HG02885 (cell line): ENCODE measurements around the gene NTN4.
"Not testable (repeated sequence)": the region's sequence is repeated elsewhere in the genome, so short reads cannot be mapped to it uniquely, and the experiment has no call there.

Experiments
- ATAC-seq: cut with Tn5 transposase; IDR thresholded peaks from one replicate; pipeline ENCODE4 v1.9.1; 2021; ENCODE audit warnings: mild to moderate bottlenecking; ENCODE audit not compliant: unreplicated experiment, poor library complexity

Gene NTN4

DNA sequence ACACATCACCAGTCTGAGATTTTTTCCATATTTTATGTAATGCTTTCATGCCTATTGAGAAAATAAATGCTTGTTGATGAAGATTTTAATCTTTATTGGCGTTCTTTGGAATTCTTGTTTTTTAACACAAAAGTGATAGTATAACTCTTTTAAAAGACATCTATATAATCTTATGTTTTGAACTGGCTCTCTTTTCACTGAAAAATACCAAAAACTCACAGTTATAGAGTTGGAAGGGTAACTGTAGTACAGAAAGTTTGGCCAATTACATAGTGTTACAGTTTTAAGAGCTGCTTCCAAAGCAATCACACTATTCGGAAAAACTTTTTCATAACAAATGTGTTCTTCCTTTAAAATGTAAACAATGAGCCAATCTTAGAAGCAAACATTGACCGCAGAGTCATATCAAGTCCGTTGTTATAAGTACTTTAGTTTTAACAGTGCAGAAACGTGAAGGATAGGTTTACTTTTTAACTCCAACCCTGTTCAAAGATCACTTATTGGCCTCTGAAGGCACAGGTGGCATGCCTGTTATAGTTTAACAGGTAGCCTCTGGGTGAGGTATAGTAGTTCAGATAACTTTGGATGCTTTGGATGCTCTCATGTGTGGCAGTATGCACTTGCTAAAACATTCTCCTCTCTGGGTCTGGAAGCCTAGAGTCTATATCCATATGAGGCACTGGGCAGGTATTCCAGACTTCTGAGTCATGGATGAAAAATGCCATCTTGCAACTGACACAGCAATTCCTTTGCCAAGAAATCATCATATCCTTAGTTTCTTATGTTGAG is 12.1 kb upstream of the NTN4 start:
- no peak for ATAC-seq

DNA sequence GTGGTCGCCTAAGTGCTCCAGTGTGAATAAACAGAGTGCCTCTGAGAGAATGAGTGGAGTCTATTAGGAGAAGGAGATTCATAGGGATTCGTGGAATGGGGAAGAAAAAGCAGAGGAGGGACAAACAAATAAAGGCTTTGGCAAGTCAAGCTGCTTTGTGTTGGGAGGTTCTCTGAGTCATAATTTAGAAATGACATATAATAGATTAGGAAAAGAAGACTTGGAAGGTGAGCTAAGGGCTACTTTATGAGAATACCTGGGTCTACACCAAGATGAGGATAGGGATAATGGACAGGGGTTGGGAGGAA is 6.4 kb upstream of the NTN4 start:
- no peak for ATAC-seq

DNA sequence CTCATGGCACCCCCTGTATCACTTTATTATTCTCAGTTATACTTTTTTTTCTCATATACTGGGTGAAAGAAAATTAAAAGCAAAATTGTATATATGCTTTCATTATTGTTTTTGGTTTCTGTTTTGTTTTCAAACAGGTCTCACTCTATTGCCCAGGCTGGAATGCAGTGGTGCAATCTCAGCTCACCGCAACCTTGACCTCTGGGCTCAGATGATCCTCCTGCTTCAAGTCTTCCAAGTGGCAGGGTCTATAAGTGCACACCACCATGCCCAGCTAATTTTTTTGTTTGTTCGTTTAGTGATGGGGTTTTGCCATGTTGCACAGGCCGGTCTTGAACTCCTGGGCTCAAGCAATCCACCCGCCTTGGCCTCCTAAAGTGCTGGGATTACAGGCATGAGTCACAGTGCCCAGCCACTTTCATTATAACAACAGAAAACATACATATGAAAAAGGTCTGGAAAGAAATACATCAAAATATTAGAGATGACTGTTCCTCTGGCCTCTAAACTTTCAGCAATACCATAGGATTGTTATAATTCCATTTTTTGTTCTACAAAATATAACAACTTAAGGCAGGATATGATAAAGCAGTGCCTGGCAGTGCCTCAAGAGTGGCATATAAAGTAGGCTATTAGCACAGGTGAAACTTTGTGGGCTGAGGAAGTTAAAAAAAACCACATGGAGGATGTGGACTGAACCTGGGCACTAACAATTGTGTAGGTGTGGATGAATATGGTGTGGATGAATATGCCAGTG is 5.8 kb upstream of the NTN4 start:
- ATAC-seq: no peak

DNA sequence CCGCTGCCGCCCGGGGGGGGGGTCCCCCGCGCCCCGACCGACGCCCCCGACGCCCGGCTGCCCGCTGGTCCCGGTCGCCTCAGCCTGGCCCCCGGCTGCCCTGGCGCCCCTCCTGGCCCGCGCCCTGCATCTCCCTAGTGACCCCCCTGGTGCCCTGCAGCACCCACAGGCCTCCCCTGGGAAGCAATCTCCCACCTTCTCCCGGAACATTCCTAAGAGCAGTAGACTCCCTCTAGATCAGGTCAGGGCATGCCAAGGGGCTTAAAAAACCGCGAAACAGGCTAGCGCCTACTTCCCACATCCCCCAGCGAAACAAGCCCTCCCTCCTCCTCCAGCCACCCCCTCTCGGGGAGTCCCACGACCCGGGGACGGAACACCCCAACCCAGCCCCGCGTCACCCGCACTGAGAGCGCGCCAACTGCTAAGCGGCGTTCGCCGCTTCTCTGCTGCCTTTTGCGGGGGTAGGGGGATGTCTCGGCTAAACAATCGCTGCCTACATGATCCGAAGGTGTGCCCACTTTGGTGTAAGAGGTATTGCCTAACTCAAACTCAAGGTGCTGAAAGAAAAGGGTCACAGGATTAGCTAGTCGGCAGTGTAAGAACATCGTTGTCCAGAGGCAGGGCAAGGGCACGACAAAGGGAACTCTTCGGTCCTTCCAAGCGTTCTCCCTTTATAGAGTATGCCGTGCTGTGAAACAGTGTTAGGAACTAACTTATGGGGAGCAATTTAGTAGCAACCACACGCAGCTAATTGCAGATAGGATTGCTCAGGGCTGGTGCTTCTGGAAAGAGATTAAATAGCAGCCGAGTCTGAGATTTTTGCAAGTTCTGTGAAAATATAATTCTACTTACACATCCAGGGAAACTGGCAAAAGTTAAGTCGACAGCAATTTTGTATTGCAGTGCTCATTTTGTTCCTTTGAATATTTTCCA is 619 bp upstream of the NTN4 start:
- ATAC-seq: peak; percentile 7

DNA sequence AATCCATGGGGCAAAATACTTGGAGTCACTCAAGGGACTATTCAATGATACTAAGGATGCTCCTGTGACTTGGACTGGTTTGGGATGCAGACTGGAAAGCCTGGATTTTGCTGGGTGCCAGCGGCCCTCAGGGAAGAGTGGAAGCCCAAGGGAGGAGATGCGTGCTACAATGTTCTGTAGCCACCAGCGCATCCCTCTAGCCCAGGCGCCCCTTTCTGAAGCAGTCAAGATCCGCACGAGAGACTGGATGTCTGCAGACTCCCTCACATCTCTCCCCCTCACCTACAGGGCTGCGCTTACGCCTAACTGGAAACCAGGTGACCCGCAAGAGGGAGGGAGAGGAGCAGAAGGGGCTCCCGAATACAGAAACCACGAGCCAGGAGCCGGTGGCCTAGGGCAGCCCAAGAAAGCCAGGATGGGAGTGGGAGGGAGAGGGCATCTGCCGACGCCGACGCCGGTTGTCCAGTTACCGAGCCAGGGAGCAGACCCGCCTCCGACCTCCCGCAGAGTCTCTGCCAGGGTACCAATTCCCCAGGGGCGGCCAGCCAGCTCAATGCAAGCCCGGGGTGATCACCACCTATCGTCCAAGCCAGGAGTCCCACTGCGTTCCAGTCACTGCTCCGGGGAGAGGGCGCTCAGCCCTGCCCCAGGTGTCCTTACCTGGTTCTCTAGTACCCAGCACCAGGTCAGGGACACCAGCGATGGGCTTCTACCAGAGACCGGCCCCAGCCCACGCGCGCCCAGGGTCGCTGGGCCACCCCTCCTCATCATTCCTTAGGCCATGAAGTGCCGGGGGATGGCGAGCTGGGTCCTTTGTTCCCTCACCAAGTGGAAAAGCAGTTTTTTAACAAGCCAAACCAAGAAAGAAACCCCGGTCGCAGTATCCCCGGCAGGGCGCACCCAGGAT is 1.2 kb downstream of the NTN4 start:
- ATAC-seq: no peak

DNA sequence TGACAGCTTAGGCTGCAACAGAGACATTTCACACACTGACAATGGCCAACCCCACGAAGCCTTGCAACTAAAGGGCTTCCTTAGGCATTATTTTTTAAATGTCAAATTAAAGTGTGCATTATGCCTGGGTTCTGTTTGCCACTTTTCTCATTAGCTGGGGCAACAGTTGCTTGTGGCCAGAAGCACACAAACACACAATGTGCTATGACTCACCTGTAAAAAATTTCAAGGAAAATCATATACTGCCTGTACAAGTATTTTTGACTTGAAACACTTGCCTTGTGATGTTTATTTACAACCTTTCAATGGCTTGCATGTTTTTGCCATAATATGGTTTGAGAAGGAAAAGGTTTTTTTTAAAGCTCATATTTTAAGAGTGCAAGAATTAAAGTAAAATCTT is 1.9 kb downstream of the NTN4 start:
- ATAC-seq: no peak

DNA sequence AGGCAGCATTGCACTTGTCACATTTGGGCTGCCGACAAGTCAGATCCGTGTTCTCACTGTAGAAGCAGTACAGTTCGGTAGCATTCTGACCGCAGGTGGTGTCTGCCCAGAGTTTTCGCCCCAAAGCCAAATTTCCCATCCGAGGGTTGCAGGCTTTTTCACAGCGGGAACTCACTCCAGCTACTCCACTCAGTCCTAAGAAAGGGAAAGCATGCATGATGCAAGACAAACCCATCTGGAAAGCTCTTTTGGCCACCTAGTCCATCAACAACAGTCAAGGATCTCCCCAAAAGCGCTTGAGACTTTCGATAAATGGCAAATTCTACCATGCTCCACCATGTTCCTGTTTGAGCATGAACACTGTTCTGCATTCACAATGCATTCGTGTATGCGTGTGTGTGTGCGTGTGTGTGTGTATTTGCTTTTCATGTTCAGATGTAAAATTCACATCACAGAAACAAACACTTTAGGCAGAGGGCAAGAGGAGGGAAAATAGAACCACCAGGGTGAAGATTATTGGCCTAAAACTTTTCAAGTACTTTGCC is 3.2 kb downstream of the NTN4 start:
- ATAC-seq: no peak

DNA sequence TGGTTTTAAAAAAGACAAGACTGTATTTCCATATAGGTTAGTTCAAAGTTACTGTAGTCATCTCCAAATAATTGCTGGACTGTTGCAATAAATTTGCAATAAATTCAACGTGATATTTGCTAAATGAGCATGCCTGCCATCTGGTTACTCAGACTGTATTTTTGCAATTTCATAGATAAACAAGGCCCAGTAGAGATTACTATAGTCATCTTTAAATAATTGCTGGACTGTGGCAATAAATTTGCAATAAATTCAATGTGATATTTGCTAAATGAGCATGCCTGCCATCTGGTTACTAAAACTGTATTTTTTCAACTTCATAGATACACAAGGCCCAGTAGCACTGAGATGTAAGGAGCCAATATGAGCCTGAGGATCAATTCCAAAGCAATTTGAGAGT is 5.6 kb downstream of the NTN4 start:
- ATAC-seq: no peak

DNA sequence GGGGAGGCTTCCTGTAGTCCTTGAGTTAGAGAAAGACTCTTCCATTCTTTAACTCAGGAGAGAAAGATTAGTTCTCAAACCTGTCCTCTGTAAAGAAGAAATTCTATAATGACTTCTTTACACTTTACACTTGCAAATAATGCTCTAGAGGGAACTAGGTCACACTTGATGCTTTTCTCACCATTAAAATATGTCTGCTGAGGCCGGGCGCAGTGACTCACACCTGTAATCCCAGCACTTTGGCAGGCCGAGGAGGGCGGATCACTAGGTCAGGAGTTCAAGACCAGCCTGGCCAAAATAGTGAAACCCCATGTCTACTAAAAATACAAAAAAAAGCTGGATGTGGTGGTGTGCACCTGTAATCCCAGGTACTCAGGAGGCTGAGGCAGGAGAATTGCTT is 6.3 kb downstream of the NTN4 start:
- no peak for ATAC-seq

DNA sequence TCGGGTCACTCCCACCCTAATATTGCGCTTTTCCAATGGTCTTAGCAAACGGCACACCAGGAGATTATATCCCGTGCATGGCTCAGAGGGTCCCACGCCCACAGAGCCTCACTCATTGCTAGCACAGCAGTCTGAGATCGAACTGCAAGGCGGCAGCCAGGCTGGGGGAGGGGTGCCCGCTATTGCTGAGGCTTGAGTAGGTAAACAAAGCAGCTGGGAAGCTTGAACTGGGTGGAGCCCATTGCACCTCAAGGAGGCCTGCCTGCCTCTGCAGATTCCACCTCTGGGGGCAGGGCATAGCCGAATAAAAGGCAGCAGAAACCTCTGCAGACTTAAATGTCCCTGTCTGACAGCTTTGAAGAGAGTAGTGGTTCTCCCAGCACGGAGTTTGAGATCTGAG is 15.1 kb downstream of the NTN4 start:
- not testable (repeated sequence) for ATAC-seq

DNA sequence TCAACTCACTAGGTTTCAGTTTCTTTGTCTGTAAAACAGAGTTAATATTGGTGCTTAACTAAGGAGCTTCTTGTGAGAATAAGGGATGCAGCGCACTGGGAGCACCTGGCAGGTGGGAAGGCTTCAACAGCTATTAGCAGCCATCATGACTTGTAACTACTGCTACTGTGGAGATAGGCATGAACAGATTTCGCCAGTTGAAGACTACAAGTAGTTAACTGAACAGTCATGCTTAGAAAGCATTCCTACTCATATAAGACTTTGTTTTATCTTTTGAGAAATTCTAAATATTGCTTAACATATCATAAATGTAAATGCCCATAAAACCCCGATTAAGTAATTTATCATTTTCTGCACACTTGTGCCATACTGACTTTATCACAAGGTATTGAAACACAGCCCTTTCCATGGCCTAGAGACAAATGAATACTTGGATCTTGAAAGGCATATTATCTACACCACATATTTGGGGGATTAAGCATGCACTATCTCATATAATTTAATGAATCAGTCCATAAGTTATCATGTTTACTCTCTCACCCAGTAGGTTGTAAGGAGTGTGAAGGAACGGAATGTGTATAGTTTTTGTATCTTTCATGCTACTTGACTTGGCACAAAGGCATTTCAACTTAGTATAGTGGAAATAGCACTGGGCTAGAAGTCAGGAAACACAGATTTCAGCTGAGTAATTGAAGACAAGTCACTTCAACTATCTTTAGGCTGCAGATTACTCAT is 16.1 kb downstream of the NTN4 start:
- ATAC-seq: no peak

DNA sequence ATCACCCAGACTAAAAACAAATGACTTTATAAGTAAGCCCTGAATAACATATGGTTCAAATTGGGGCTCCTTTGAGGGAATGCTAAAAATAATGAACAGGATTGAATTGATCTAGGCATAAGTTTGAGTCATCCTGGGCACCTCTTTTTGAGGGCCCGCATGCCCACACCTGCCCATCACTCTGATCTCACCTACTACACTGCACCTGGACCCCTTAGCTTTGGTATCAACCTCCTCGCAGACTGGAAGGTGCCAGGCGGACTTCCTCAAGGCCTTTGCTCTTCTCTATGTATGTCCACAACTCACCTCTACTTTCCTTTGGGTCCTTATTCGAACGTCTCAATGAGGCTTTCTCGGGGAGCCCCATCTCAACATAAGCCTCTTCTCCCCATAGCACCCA is 17.2 kb downstream of the NTN4 start:
- ATAC-seq: no peak

DNA sequence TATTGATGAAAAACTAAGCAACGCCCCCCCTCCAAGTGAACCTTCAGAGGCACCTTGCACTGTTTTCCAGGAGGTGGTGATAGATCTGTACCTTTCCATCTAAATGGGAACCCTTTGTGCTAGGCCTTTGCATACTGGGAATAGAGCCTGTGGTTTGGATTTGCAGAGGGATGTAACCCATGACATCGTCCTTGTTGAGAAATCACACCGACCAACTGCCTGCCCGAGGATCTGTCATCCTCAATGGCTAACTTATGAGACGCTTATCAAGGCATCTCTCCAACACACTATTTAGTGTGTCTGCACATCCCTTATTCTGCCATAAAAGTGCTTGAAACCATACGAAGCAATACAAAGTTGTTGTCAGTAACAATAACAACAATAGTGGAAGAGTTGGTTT is 22.9 kb downstream of the NTN4 start:
- no peak for ATAC-seq

DNA sequence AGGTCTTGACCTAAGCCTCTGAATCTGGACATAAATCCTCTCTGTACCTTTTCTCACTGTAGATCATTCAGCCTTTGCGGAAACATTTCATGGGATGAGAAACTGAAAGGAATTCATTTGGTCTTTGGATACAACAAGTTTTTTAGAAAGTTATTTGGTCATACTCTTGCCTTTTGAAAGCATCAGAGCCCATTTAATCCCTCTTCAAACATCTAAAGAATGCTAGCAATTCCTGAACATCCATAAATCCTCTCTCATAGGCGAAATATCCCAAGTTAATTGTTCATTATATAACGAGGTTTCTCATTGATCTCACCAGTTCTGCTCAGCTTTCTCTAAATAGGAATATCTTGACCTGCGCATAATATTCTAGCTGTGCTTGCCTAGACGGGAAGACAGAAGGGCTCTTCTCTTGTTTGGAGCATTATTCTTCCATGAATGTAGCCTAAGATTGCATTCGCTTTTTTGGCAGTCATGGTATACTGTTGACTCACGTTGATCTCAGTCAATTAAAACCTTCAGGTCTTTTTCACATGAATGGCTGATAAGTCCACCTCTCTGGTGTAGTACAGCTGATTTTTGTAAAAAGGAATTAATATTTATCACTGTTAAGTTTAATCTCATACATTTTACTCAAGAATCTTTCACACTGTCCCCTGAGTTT is 24.1 kb downstream of the NTN4 start:
- ATAC-seq: no peak

DNA sequence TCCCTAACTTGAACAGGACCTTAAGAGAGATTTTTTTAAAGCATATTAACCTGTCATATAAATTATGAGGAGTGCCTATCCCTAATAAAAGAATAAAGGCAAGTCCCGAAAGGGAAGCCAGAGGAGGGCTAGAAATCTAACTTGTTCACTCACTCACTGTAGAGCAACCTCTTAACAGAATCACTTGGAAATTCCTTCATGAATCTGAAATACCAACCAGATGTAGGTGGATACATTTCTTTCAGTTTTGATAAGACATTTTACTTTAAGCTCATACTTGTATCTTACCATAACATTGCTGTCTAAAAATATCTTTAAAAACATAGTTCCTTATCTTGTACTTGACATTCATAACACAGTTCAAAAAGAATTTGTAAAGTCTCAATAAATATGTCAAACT is 25.7 kb downstream of the NTN4 start:
- no peak for ATAC-seq

DNA sequence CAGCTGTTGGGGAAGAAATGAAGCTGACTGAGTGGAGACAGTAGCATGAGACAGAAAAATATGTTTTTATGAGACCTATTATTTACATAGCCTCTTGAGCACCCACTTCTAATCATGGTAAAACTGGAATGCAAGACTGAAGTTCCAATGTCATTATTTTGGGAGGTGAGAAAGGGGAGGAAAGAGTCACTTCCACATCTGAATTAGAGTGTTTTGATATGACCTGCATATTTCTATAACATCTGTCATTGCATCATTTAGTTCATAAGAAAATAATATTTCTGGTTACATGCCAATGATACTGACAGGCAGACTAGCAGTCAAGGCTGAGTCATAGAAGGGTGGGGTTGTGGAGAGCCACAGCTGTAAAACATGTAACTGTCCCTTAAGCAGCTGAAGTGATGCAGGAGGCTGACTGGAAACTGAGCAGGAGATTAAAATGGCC is 26.7 kb downstream of the NTN4 start:
- no peak for ATAC-seq

DNA sequence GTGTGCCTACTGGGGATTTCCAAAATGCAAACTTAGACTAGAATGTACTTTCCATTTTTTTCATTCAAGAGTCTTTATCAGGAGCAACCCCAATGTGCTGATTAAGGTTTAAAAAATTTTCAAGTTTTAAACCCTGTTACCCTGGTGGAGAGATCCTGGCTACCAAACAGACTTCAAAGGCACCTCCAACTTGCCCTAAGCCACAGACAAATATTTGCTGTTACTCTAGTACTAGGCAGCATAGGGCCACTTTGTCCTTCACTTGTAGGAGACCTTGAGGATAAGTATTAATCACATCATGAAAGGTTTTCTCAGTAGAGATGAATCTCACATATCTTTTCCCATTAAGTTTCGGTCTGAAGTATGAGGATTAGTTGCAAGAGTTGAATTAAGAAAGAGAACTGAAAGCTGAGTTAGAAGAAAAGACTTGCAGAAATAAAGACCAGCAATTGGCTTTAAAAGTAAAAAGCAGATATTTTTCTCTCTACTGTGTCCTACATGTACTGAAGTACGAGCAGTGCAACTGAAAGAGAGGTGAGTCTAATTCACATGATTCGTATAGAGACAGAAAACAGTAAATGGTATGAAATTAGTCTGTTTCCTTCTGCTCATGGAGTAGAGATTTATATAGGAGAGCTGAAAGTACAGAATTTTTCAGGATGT is 28.3 kb downstream of the NTN4 start:
- no peak for ATAC-seq

DNA sequence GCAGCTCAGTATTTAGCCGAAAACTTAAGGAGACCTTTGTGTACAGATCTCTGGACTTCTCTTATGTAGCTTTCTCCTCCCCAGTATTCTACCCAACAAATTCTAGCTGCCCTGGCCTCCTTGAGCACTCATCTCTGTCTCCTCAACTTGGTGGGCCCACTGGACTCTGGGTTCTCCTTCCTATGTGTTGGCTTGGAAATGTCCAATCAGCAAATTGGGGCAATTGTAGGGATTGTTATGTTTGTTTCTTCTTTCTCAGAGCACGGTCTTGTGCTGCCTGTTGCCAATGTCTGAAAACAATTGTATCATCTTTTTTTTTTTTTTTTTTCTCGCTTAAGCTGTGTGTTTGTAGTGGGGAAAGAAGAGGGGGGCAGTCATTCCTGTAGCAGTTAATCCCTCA is 30.2 kb downstream of the NTN4 start:
- ATAC-seq: no peak
